ENCODE measurements around the gene STIMATE. TPM values are rescaled to one million over a fixed set of nuclear protein-coding genes. Genes with fewer than 3 reads are reported as not detected.

STIMATE gene
- total RNA-seq, 1 donor from 2014 or later = 7.9 TPM

DNA sequence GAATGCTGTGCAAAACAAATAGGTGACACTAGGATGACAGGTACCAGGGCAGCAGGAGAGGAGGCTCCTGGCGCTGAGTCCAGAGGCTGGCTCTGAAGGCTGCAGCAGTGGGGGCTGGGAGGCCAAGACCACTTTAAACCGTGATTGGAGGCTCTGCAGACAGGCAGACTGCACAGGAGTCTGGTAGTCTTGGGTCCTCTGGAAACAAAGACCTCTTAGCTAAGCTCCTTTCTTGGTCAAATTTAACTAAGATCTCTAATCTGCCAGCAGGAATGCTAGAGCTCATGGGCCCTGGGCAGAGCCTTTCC, 58.1 kb downstream of the STIMATE start:
- no peaks in the 10 kb centered on the region for H3K27me3 ChIP-seq (ENCODE audit: control insufficient read depth, insufficient read depth, low read length)
- no peak for FAIRE-seq
- H3K36me3 ChIP-seq (ENCODE audit: control insufficient read depth, insufficient read depth, low read length) = peaks cover 7% of the 10 kb centered on the region
- H3K4me3 ChIP-seq (ENCODE audit: low read depth, low read length) = no peak overlapping the region
- no peak for DNase-seq (ENCODE audit: low read depth)
- TF ChIP-seq, protein P1, sequence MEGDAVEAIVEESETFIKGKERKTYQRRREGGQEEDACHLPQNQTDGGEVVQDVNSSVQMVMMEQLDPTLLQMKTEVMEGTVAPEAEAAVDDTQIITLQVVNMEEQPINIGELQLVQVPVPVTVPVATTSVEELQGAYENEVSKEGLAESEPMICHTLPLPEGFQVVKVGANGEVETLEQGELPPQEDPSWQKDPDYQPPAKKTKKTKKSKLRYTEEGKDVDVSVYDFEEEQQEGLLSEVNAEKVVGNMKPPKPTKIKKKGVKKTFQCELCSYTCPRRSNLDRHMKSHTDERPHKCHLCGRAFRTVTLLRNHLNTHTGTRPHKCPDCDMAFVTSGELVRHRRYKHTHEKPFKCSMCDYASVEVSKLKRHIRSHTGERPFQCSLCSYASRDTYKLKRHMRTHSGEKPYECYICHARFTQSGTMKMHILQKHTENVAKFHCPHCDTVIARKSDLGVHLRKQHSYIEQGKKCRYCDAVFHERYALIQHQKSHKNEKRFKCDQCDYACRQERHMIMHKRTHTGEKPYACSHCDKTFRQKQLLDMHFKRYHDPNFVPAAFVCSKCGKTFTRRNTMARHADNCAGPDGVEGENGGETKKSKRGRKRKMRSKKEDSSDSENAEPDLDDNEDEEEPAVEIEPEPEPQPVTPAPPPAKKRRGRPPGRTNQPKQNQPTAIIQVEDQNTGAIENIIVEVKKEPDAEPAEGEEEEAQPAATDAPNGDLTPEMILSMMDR (IDR thresholded peaks at IDR 0.05; ENCODE audit: insufficient read depth, low read length, severe bottlenecking) = no peak

DNA sequence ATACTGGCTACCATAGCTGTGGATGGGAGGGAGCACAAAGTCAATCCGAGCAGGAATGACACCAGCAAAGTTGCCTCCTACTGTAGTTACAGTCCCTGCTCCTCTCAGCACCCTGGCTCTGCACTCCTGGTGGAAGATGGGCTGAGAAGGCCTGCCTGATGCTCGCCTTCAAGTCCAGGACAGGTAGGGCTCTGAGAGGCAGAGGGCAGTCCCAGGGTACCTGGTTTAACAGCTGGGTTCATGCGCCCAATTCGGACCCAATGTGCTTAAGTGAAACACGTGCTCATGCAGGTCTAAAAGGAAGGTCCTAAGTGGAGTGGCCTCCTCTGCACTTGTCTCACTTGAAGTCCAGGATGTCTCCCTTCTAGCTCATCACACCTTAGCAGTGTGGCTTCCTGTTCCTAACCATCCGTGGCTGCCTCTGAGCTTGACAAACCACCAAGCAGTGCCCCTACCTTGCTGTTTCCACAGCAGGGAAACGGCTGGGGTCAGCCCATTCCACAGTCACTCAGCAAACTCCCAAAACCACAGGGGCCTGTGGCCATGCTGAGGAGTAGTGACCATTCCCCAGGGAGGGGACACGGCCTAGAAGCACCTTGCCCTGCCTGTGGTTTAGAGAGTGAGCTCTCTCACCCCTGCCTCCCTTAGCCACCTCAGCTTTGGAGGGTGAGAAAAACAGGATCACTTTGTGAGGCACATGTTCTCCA, 58.6 kb downstream of the STIMATE start:
- FAIRE-seq (peak; percentile 47), DNase-seq (ENCODE audit: low read depth) (no peak)
- TF ChIP-seq, protein P1 (IDR thresholded peaks at IDR 0.05; ENCODE audit: insufficient read depth, low read length, severe bottlenecking) = no peak
- Histone ChIP-seq H3K4me3 (ENCODE audit: low read depth, low read length) (no peak overlapping the region), H3K27me3 (ENCODE audit: control insufficient read depth, insufficient read depth, low read length) (no peaks in the 10 kb centered on the region), H3K36me3 (ENCODE audit: control insufficient read depth, insufficient read depth, low read length) (peaks cover 7% of the 10 kb centered on the region)

DNA sequence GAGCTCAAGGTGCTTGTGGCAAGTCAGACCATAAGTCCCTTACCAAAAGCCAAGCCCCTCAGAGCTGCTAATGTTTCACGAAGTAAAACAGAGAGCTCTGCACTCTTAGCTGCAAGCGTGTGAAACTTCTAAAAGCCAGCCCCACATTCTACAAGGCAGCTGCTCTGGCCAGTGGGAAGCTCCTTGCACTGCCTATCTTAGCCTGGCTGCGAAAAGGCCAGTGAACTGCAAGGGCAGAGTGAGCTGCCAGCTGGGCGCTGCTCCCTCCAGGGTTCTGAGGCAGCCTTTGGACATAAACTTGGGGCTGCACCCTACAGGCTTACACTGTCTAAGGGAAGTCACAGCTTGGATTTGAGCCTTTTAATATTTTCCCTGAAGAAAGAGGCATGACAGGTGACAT, 60.4 kb downstream of the STIMATE start:
- Histone ChIP-seq H3K4me3 (ENCODE audit: low read depth, low read length) (no peak overlapping the region), H3K36me3 (ENCODE audit: control insufficient read depth, insufficient read depth, low read length) (peaks cover 7% of the 10 kb centered on the region), H3K27me3 (ENCODE audit: control insufficient read depth, insufficient read depth, low read length) (no peaks in the 10 kb centered on the region)
- TF ChIP-seq, protein P1 (IDR thresholded peaks at IDR 0.05; ENCODE audit: insufficient read depth, low read length, severe bottlenecking) = no peak
- FAIRE-seq (no peak), DNase-seq (ENCODE audit: low read depth) (no peak)

DNA sequence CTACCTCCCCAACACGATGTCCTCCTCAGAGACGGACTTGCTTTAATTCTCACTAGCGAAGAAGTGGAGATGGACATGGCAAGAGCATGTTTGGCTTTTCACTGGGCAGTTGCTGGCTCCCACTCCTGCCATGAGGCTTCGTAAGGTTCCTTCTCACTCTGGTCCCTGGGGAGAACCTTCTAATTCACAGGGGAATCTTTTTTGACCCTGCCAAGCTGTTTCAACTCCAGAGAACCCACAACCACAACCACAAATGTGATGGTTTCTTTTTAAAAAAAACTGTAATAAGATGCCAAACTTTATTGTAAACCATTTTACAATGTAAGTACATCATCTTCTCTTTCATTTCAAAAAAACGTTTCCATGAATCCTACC, 60.9 kb downstream of the STIMATE start:
- TF ChIP-seq, protein P1 (IDR thresholded peaks at IDR 0.05; ENCODE audit: insufficient read depth, low read length, severe bottlenecking) = no peak
- peak; percentile 76 for FAIRE-seq
- peaks cover 5% of the 10 kb centered on the region for H3K36me3 ChIP-seq (ENCODE audit: control insufficient read depth, insufficient read depth, low read length)
- no peaks in the 10 kb centered on the region for H3K27me3 ChIP-seq (ENCODE audit: control insufficient read depth, insufficient read depth, low read length)
- no peak overlapping the region for H3K4me3 ChIP-seq (ENCODE audit: low read depth, low read length)
- DNase-seq (ENCODE audit: low read depth) = no peak

DNA sequence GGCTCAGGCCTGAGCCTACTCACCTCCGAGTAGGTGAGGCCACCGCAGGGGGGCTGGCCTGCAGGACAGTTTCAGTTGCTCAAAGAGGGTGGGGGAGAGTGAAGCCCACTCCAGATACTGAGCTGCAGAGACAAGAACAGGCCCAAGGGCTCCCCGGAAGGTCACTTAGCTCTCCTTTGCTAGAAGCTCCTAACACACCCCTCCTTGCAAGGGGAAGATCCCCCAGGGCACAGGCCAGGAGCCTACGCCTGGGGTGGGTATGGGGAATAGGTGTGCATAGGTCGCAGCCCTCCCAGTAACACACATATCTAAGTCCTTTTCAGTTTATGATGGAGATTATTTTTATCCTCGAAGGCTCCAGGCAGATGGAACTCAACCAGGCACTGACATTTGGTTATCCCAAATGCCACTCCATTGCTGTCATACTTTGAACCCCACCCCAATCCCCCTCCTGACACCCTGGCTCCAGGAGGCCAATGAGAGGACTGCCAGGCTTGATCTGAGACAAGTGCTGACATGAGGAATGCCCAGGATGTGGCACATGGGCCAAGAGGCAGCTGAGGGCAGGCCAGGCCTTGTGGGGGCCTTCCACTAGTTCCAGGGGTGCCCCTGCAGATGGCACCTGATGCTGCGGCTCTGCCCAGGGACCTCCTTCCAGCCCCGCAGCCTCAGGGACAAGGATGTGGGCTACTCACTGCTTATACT, 61.4 kb downstream of the STIMATE start:
- H3K27me3 ChIP-seq (ENCODE audit: control insufficient read depth, insufficient read depth, low read length) = no peaks in the 10 kb centered on the region
- FAIRE-seq (no peak), DNase-seq (ENCODE audit: low read depth) (peak; percentile 21)
- peaks cover 2% of the 10 kb centered on the region for H3K36me3 ChIP-seq (ENCODE audit: control insufficient read depth, insufficient read depth, low read length)
- TF ChIP-seq, protein P1 (IDR thresholded peaks at IDR 0.05; ENCODE audit: insufficient read depth, low read length, severe bottlenecking) = no peak
- no peak overlapping the region for H3K4me3 ChIP-seq (ENCODE audit: low read depth, low read length)
